Activated T-helper 9 cell treated with anti-CD3 and anti-CD28 coated beads, Interleukin-2, amount 50 U/mL, for 16 hours (primary cell): ENCODE data around the gene GABRD.

Experiments used
- DNase-seq: peaks from one replicate; pipeline ENCODE4 v3.0.0-alpha.2; 2020; ENCODE audit warnings: low read depth

The GABRD gene

DNA sequence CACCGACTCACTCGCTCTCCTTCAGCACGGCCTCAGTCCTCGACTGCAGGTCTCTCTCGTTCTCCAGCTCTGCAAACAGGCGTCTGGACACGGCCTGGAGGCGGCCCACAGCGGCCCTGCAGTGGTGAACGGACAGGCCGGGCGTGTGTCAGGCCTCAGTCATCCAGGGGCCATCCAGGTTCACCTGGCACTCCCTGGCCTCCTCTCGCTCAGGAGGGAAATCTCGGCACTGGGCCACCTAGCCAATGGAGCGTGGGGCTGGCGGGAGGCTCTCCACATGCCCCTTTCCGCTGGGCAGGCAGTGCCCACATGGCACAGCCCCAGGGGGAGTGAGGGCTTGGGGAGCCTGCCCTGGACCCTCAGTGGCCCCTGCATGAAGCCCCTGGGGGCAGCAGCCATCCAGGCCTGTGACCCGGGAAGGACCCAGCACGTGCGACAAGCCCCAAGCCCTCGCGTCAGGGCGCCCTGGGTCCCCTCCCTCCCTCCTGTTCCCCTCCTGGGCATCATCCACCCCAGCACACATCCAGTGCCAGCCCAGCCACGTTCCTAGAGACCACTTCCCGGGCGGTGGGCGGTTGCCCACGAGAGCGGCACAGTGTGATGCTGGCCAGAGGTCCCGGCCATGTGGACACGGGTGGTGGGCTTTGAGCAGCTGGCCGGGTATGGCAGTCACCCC, 33.6 kb upstream of the GABRD start:
- DNase-seq = no peak

- no peak for DNase-seq
These were observed 32.5 kb upstream of the GABRD start for GRCh38 chr1:1986451-1987141.

DNA sequence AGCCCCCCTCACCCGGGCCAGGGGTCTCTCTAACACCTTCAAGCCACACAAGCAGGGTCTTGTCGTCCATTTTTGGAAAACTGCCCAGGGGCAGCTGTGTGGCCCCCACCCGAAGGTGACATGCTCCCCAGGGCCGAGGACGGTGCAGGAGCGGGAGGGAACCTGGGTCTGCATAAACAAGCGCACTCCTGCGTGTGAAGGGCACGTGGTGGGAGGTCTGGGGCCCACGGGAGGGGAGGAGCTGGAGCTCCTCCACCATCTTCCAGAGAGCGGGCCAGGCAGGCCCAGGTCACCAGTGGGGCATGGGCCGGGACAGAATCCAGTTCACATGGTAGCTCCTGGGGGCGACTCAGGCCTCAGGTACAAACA, 32.0 kb upstream of the GABRD start:
- DNase-seq = no peak

GRCh38 chr1:1988061-1988945, 30.8 kb upstream of the GABRD start:
- no peak for DNase-seq

DNA sequence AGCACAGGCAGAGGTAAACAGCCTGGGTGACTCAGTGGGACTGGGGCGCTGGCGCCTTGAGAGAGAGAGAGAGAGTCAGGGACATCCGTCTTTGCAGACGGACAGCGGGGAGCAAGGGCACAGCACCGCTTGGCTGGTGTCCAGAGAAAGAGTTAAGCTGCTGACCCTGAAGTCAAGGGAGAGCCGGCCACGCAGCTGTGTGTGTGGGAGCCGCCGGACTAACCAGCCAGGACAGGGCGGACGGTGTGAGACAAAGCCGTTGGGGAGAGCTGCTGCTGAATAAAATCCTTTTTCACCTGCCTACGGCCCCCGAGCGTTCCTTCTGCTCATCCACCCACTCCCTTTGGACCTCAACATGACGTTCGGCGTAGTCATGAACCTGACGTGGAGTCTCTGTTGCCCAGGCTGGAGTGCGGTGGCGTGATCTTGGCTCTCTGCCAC, 30.0 kb upstream of the GABRD start:
- no peak for DNase-seq

- DNase-seq = no peak
These were observed 29.4 kb upstream of the GABRD start for GRCh38 chr1:1989789-1990188.

DNA sequence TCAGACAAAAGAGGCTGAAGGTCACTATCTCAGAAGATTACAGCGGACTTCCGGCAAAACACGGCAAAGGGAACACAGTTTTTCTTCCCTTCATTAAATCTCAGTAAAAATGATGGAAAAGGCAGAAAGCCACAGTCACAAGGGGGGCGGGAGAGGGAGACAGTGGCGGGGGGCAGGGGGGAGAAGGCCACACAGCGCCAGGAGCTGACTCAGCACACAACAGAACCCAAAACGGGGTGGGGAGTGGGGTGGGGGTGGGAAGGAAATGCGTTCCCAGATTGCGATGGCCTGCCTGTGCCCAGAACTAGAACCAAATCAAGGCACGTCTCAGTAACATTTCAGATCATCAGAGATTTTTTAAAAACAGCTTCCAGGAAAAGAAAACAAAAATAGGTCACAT, 28.9 kb upstream of the GABRD start:
- no peak for DNase-seq

- no peak for DNase-seq
These were observed 24.6 kb upstream of the GABRD start for GRCh38 chr1:1994536-1994935.

- DNase-seq = no peak
These were observed 22.9 kb upstream of the GABRD start for GRCh38 chr1:1996207-1996651.

- no peak for DNase-seq
These were observed 21.6 kb upstream of the GABRD start for GRCh38 chr1:1997576-1997975.

DNA sequence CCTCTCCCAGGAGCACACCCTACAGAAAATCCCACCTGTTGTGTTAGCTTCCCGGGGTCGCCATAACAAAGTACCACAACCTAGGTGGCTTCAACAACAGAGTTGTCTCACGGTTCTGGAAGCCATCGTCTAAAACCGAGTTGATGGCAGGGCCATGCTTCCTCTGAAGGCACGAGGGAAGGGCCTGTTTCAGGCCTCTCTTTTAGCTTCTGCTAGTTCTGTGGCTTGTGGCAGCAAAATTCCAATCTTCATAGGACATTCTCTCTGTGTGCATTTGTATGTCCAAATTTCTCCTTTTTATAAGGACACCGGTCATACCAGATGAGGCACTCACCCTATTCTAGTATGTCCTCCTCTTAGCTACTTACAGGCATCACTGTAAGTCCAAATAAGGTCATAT, 18.7 kb upstream of the GABRD start:
- DNase-seq = no peak

DNA sequence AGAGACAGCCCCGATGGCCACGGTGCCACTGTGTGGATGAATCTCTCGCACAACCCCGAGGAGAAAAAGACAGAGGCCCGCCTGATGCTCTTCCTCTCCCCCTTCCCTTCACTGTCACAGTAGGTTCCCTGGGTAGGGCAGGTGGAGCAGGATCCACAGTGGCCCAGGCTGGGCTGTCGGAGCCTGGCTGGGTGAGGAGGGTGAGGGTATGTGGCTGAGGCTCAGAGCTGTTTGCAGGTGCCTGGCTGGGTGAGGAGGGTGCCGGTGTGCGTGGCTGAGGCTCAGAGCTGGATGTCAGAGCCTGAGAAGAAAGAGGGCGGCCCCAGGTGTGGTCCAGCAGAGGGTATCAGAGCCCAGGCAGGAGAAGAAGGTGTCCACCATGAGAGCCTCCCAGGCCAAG, 18.3 kb upstream of the GABRD start:
- DNase-seq = no peak

GRCh38 chr1:2001773-2002411, 17.3 kb upstream of the GABRD start:
- DNase-seq = no peak

DNA sequence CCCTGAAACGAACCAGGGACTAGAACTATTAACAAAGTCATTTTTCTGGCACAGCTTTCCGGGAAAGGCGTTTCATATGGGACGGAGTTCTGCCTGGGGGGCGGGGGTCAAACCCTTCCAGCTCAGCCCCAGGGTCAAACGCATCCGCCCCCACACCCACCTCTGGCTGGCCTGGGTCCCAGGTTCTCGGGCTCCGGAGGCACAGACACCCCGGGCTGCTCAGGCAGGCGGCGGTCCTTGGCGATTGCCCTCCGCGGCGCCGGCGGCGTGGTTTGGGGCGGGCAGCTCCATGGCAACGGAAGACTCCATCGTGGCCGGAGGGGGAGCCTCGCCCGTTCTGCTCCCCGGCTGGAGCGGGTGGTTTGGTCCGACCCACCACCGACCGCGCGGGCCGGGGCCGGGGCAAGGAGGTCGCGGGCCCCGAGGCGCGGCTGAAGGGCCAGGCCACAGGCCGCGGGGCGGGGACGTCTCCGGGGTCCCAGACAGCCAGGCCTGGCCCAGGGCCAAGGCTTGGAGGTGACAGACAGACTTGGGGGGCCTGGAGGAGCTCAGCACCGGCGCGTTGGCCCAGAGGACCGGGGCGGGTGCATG, 15.5 kb upstream of the GABRD start, which contains the start of gene CFAP74:
Gene CFAP74, minus strand, starts transcription at position 246 of the 591 bp plus-strand sequence. CDS start 12,830 bp downstream, outside the sequence.
- DNase-seq = no peak

GRCh38 chr1:2004856-2005255, 14.3 kb upstream of the GABRD start:
- no peak for DNase-seq

DNA sequence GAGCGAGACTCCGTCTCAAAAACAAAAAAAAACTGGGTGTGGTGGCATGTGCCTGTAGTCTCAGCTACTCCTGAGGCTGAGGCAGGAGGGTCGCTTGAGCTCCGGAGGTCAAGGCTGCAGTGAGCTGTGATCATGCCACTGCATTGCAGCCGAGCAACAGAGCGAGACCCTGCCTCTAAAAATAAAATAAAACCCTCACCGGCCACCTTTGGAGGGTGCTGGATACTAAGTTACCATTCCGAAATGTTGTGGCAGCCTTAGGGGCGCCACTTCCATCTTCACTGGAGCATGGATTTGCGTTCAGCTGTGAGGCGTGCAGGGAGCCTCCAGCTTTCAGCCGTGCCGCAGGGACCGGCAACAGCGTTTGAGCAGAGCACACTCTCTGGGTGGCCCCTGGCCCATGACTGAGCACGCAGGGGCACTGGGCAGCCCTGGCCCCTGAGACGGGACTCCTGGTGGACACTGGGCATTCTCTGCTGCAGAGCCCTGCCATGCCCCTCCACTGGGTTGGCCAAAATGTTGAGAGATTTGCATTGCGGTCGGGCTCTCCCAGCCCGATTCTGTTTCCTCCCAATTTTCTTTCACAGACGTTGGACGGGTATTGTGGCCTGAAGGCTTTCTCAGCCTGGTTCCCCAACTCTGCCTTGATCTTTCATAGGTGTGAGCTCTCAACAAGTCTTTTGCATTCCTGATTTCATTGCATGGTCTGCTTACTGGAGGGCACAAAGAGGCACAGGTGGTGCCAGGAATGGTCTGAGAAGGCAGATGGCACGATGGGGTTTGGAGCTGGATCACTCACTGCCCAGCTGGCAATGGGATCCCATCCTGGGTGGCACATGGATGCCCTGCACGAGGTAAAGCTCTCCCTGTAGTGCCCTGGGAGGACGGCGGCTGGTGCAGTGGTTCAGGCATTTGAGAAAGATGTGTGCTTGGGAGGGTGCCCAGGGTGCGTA, 9.8 kb upstream of the GABRD start:
- DNase-seq = no peak

GRCh38 chr1:2014181-2014580, 5.0 kb upstream of the GABRD start:
- no peak for DNase-seq

DNA sequence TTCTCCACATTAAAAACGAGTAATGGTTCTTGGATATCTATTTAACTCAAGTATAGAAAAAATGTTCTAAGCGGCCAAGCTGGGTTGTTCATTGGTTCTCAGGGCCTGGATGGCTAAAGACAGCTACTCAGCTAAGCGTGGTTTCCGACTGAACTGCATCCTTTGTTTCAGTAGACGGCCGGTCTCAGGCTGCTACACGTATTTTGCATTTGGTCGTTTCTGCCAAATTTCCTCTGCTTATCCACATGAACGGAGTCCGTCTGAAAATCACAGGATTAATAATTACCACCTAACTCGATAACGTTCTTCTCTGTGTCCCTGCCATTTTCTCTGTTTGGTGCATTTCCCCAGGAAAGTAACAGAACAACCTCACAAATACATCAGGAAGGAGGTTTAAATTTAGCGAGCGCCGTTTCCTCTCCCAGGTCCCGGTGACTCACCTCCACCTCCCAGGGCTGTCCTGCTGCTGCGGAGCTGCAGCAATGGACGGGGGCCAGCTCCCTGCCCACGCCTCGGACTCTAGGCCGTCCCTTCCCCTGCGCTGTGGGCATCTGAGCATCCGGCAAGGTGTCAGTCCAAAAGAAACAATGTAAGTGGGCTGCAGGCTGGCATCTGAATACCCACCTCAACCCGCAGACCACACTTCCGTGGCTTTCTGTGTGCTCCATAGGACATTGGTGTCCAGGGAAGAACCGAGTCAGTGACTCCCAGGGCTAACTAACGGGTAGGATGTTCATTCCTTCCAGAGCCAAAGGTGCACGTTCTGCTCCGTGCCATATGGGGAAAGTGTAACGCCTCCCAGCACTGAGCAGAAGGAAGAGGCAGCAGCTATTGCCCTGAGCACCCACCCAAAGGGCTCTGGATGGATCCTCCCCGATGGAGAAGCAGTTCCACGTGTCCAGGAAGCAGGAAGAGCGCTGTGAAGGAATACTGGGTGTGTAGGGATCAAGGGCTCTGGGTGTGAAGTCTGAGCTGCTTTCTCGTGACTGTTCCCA, 4.1 kb upstream of the GABRD start:
- no peak for DNase-seq

GRCh38 chr1:2016123-2016522, 3.0 kb upstream of the GABRD start:
- no peak for DNase-seq
